Astrocyte (in vitro differentiated cells and primary cell): Measurements from ENCODE around the gene LRSAM1. TPM values are rescaled to one million over a fixed set of nuclear protein-coding genes. Genes with fewer than 3 reads are reported as not detected.

Source experiments
- DNase-seq: peaks from one replicate; pipeline ENCODE4 v3.0.0-alpha.2; 2010; ENCODE audit warnings: low read depth
- FAIRE-seq: peaks from 2 replicates; lab custom pipeline; 2011; peaks lifted over from hg19 to GRCh38; lab: Jason Lieb, UNC
- H2AFZ ChIP-seq: 2 replicates; pipeline ENCODE4 v1.6.0; 2012; ENCODE audit warnings: low read depth, low read length, inconsistent platforms
- H3K27ac ChIP-seq: 2 replicates; pipeline ENCODE4 v1.5.1; 2011; ENCODE audit warnings: low read depth, low read length, inconsistent platforms
- H3K27me3 ChIP-seq: 2 replicates; pipeline ENCODE4 v1.6.0; 2011; ENCODE audit warnings: low read length, inconsistent platforms; ENCODE audit not compliant: insufficient read depth
- H3K36me3 ChIP-seq: 2 replicates; pipeline ENCODE4 v1.5.1; 2011; ENCODE audit warnings: low read length, inconsistent platforms; ENCODE audit not compliant: insufficient read depth
- H3K4me1 ChIP-seq: 2 replicates; pipeline ENCODE4 v1.5.1; 2011; ENCODE audit warnings: low read length, inconsistent platforms; ENCODE audit not compliant: insufficient read depth
- H3K4me2 ChIP-seq: 2 replicates; pipeline ENCODE4 v1.6.0; 2012; ENCODE audit warnings: low read length, inconsistent platforms
- H3K4me3 ChIP-seq: 2 replicates; pipeline ENCODE4 v1.5.1; 2011; ENCODE audit warnings: low read depth, mild to moderate bottlenecking, low read length, inconsistent platforms; ENCODE audit not compliant: insufficient read depth
- H3K79me2 ChIP-seq: 2 replicates; pipeline ENCODE4 v1.6.0; 2012; ENCODE audit warnings: mild to moderate bottlenecking, low read length, inconsistent platforms; ENCODE audit not compliant: insufficient read depth
- H3K9ac ChIP-seq: 2 replicates; pipeline ENCODE4 v1.6.0; 2012; ENCODE audit warnings: mild to moderate bottlenecking, low read length, inconsistent platforms
- H3K9me3 ChIP-seq: 2 replicates; pipeline ENCODE4 v1.5.1; 2012; ENCODE audit warnings: low read depth, mild to moderate bottlenecking, low read length, inconsistent platforms; ENCODE audit not compliant: insufficient read depth
- H4K20me1 ChIP-seq: 2 replicates; pipeline ENCODE4 v1.6.0; 2012; ENCODE audit warnings: low read length, inconsistent platforms; ENCODE audit not compliant: insufficient read depth
- H3K27ac Mint-ChIP-seq: one replicate; pipeline ENCODE4 v1.8.0; 2021; ENCODE audit warnings: mild to moderate bottlenecking, mixed read lengths; ENCODE audit not compliant: unreplicated experiment
- H3K27me3 Mint-ChIP-seq: one replicate; pipeline ENCODE4 v1.8.0; 2021; ENCODE audit warnings: low read depth, mixed read lengths; ENCODE audit not compliant: unreplicated experiment
- H3K36me3 Mint-ChIP-seq: one replicate; pipeline ENCODE4 v1.8.0; 2021; ENCODE audit warnings: low read depth, mixed read lengths; ENCODE audit not compliant: unreplicated experiment
- H3K4me1 Mint-ChIP-seq: one replicate; pipeline ENCODE4 v1.8.0; 2021; ENCODE audit warnings: low read depth, mixed read lengths; ENCODE audit not compliant: unreplicated experiment
- H3K4me3 Mint-ChIP-seq: one replicate; pipeline ENCODE4 v1.8.0; 2021; ENCODE audit warnings: mild to moderate bottlenecking, moderate library complexity, mixed read lengths; ENCODE audit not compliant: unreplicated experiment
- H3K9me3 Mint-ChIP-seq: one replicate; pipeline ENCODE4 v1.8.0; 2021; ENCODE audit warnings: mild to moderate bottlenecking, mixed read lengths; ENCODE audit not compliant: unreplicated experiment
- EZH2 ChIP-seq: IDR thresholded peaks from 2 replicates; pipeline ENCODE4 v1.6.1; 2012; ENCODE audit warnings: mild to moderate bottlenecking, low read length, inconsistent platforms; ENCODE audit not compliant: insufficient read depth
- total RNA-seq: library from RNA; stranded (reverse); gene quantifications from 2 replicates; pipeline ENCODE4 v1.2.1, GENCODE V29; 2021
- TF ChIP-seq, protein P1 (sequence below): IDR thresholded peaks from 2 replicates; pipeline ENCODE4 v1.5.1; 2011; ENCODE audit warnings: low read depth, mild to moderate bottlenecking, inconsistent platforms, low read length, moderate library complexity; ENCODE audit not compliant: insufficient read depth

LRSAM1 gene
- total RNA-seq, 1 donor from 2014 or later: 18.7 TPM

DNA sequence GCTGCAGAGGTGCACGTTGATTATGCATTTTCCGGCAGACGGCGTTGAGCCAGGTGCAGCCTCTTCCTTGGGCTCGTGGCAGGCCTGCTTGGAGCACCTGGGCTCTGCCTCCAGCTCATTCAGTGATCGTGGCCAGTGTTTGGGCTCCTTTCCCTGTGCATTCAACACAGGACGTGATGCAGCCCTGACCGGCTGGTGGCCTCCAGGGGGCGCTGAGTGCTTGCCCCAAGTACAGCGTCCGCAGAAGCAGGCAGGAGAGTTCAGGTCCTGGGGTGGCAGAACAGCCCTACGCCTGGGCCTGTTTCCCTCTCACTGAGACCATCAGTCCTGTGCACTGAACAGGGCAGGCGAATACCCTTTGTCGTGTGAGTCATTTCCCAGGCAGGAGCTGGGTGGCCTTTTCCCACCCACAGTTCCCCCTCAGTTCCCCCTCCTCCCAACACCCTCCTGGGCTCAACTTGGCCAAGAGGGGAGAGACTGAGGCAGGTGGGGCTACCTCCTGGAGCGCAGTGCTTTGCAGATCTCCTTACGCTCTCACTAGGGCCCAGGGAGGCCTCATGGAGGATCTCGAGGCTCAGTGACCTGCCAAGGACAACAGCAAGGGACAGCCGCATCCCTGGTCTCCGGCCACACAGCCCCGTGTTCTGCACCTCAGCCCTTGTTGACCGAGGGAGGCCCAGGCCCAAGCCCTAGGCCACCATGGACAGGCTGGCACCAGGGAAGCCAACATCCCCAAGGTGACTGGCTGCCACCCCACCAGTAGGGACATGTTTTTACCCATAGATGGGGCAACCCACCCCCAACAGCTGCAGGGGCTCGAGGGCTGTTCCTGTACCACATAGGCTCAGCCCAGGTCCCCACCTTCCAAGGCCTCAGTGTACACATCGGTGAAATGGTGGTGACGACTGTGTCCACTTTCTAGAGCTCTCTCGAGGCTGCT, 52.9 kb downstream of the LRSAM1 start:
- Histone ChIP-seq H2AFZ (no peak overlapping the region), H3K79me2 (peaks cover 24% of the 10 kb centered on the region), H3K27me3 (no peaks in the 10 kb centered on the region), H3K4me3 (no peak overlapping the region), H3K27ac (peak overlapping the region; percentile 33), H3K36me3 (peaks cover 14% of the 10 kb centered on the region), H3K9me3 (no peaks in the 10 kb centered on the region), H4K20me1 (peaks cover 52% of the 10 kb centered on the region), H3K4me2 (no peak overlapping the region), H3K4me1 (peaks cover 38% of the 10 kb centered on the region), H3K9ac (peak overlapping the region; percentile 7)
- Mint-ChIP-seq H3K9me3 (no peaks in the 10 kb centered on the region), H3K36me3 (peaks cover 7% of the 10 kb centered on the region), H3K4me3 (no peak overlapping the region), H3K27ac (peak overlapping the region; percentile 66), H3K4me1 (peaks cover 12% of the 10 kb centered on the region), H3K27me3 (no peaks in the 10 kb centered on the region)
- FAIRE-seq: no peak
- DNase-seq: peak; percentile 60
- TF ChIP-seq, protein P1, sequence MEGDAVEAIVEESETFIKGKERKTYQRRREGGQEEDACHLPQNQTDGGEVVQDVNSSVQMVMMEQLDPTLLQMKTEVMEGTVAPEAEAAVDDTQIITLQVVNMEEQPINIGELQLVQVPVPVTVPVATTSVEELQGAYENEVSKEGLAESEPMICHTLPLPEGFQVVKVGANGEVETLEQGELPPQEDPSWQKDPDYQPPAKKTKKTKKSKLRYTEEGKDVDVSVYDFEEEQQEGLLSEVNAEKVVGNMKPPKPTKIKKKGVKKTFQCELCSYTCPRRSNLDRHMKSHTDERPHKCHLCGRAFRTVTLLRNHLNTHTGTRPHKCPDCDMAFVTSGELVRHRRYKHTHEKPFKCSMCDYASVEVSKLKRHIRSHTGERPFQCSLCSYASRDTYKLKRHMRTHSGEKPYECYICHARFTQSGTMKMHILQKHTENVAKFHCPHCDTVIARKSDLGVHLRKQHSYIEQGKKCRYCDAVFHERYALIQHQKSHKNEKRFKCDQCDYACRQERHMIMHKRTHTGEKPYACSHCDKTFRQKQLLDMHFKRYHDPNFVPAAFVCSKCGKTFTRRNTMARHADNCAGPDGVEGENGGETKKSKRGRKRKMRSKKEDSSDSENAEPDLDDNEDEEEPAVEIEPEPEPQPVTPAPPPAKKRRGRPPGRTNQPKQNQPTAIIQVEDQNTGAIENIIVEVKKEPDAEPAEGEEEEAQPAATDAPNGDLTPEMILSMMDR: peak; percentile 71
- TF ChIP-seq EZH2: no peak

DNA sequence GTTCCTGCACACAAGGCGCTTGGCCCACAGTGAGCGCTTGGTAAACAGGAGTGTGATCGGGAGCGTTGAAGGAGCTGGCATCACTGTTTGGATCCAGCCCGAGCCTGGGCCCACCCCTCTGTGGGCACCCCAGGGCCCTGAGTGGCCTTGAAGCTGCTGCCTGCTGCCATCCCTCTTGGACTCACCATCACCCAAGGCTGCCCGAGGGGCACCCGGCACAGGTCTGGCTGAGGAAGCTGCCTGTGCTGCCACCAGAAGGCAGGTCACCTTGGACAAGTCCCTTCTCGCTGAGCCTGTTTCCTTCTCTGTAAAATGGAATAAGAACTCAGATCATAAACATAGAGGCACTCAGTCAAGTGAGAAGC, 53.6 kb downstream of the LRSAM1 start:
- no peak overlapping the region for H3K4me3 ChIP-seq
- peaks cover 26% of the 10 kb centered on the region for H3K79me2 ChIP-seq
- no peaks in the 10 kb centered on the region for H3K27me3 ChIP-seq
- H3K27ac ChIP-seq: no peak overlapping the region
- H3K4me1 ChIP-seq: peaks cover 38% of the 10 kb centered on the region
- H3K9me3 Mint-ChIP-seq: no peaks in the 10 kb centered on the region
- TF ChIP-seq, protein P1: no peak
- TF ChIP-seq EZH2: no peak
- no peak overlapping the region for H3K4me3 Mint-ChIP-seq
- H3K36me3 Mint-ChIP-seq: peaks cover 7% of the 10 kb centered on the region
- FAIRE-seq (no peak), DNase-seq (no peak)
- H3K9ac ChIP-seq: no peak overlapping the region
- no peaks in the 10 kb centered on the region for H3K27me3 Mint-ChIP-seq
- peak overlapping the region; percentile 34 for H3K27ac Mint-ChIP-seq
- H2AFZ ChIP-seq: no peak overlapping the region
- H3K4me1 Mint-ChIP-seq: peaks cover 12% of the 10 kb centered on the region
- H3K4me2 ChIP-seq: no peak overlapping the region
- H4K20me1 ChIP-seq: peaks cover 52% of the 10 kb centered on the region
- H3K36me3 ChIP-seq: peaks cover 14% of the 10 kb centered on the region
- H3K9me3 ChIP-seq: no peaks in the 10 kb centered on the region
